ENCODE measurements around the gene CCNL1. TPM values are rescaled to one million over a fixed set of nuclear protein-coding genes. Genes with fewer than 3 reads are reported as not detected.

CCNL1 gene
- total and polyA plus RNA-seq, 7 donors: 21.8 to 55.5 (median 34.5) TPM

DNA sequence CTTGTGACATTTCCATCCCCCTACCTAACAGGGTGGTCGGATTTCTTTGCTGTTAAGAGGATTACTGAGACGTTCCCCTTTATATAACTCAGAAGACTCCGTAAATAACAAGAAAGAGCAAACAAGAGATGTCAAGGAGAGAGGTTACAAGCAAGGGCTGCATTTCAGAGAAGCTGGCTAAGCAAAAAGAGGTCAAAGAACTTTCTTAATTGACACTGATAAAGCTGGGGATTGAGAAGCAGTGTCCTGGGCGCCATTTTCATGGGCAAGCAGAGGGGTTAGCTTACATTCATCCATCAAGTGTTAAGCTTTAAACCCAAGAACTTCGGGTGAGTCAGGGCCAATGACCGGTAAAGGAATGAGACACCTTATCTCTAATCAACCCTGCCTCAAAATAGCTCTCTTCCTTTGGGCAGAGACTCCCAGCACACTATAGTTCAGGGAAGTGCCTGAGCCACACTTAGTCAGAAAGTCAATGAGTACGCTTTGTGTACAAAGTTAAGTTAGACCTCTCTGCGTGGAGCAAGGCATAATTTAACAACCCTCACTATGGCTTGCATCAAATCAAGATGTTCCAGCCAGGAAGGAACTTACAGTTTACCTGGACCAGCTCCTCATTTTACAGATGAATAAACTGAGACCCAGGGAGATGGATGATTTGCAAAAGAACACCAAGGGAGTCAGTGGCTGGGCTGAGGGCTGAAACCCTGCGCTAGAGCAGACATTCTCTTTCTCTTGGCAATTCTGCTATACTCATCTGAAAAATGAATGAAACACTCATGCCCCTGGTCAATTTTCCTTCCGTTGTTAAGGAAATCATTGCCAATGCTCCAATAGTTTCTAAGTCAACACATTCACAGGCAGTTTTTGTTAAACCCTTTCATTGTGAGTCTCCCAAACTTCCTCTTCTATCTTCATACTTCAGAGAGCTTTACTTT, 44.6 kb downstream of the CCNL1 start:
- no peak for TF ChIP-seq CTCF (IDR thresholded peaks at IDR 0.05)
- DNase-seq: no peak

DNA sequence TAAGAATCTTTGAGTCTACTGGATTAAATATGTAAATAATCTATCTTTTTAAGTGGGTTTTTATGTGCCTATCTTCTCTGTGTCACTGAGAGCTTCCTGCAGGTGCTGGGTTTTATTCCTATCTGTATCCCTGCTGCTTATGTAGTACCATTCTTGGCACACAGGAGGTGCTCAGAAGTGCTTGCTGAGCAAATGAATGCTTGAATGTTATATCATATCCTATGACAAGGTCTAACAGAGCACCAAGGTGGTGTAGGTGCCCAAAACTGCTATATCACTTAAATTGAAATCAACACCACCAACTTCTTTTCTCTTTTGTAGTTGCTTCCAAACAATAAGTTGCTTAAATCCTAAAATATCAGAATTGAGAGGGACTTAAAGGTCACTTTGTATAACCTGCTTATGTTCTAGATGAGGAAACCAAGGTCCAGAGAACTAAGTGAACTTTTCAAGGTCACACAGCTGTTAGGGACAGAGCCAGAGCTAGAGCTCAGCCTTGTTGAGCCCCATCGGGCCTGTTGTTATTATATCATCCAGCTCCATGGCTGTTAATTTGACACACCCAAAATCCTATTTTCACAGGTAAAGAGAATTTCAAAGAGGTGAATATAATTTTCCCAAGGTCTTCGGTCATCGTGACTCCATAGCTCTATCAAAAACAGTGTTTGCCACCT, 46.0 kb downstream of the CCNL1 start:
- intact Hi-C loops (cut with DNase I): no loop called here
- Histone ChIP-seq H3K4me1 (peaks cover 12% of the 10 kb centered on the region), H3K27me3 (ENCODE audit: insufficient read depth in 3 of 3, low read length in 2 of 3) (no peaks in the 10 kb centered on the region), H3K27ac (no peak overlapping the region), H3K4me3 (no peak overlapping the region), H3K36me3 (ENCODE audit: insufficient read depth in 1 of 2, low read depth in 1 of 2) (no peaks in the 10 kb centered on the region), H3K9me3 (no peaks in the 10 kb centered on the region)
- no peak for DNase-seq
- no peak for ATAC-seq
- 72 to 86% (median 79%) methylated on average over 3 of the region's 3 CpGs for WGBS, 3 donors
- no peak for TF ChIP-seq CTCF (IDR thresholded peaks at IDR 0.05)

More for the DNA sequence above, 44.6 kb downstream of the CCNL1 start:
- intact Hi-C loops (cut with DNase I): no loop called here
- H3K4me3 ChIP-seq: peak overlapping the region; percentile 36
- peaks cover 12% of the 10 kb centered on the region for H3K4me1 ChIP-seq
- no peaks in the 10 kb centered on the region for H3K9me3 ChIP-seq
- ATAC-seq: peak; percentile 87 to 94 (median 92)
- no peaks in the 10 kb centered on the region for H3K36me3 ChIP-seq (ENCODE audit: insufficient read depth in 1 of 2, low read depth in 1 of 2)
- H3K27ac ChIP-seq: peak overlapping the region; percentile 81
- WGBS, 3 donors: 26 to 40% (median 30%) methylated on average over 10 of the region's 10 CpGs
- H3K27me3 ChIP-seq (ENCODE audit: insufficient read depth in 3 of 3, low read length in 2 of 3): no peaks in the 10 kb centered on the region

GRCh38 chr3:157112536-157112935, 47.4 kb downstream of the CCNL1 start:
- peaks cover 12% of the 10 kb centered on the region for H3K4me1 ChIP-seq
- DNase-seq (no peak), ATAC-seq (no peak)
- TF ChIP-seq CTCF (IDR thresholded peaks at IDR 0.05): no peak
- H3K27me3 ChIP-seq (ENCODE audit: insufficient read depth in 3 of 3, low read length in 2 of 3): no peaks in the 10 kb centered on the region
- no peak overlapping the region for H3K4me3 ChIP-seq
- no peaks in the 10 kb centered on the region for H3K36me3 ChIP-seq (ENCODE audit: insufficient read depth in 1 of 2, low read depth in 1 of 2)
- H3K9me3 ChIP-seq: no peaks in the 10 kb centered on the region
- WGBS, 3 donors: 76 to 93% (median 80%) methylated on average over 4 of the region's 4 CpGs
- intact Hi-C loops (cut with DNase I): no loop called here
- H3K27ac ChIP-seq: no peak overlapping the region

- Histone ChIP-seq H3K27ac (no peak overlapping the region), H3K36me3 (ENCODE audit: insufficient read depth in 1 of 2, low read depth in 1 of 2) (no peaks in the 10 kb centered on the region), H3K9me3 (no peaks in the 10 kb centered on the region), H3K4me1 (peaks cover 12% of the 10 kb centered on the region), H3K27me3 (ENCODE audit: insufficient read depth in 3 of 3, low read length in 2 of 3) (no peaks in the 10 kb centered on the region), H3K4me3 (no peak overlapping the region)
- intact Hi-C loops (cut with DNase I): no loop called here
- DNase-seq: no peak
- no peak for ATAC-seq
- WGBS, 3 donors: 71 to 83% (median 72%) methylated on average over 2 of the region's 2 CpGs
- TF ChIP-seq CTCF (IDR thresholded peaks at IDR 0.05): no peak
Observed at GRCh38 chr3:157111518-157111917, 48.4 kb downstream of the CCNL1 start.

Measured in psoas muscle (tissue), 8 donors.